SW 1271 (cell line): ENCODE measurements around the gene NIN.

Experiments
- DNase-seq, 2 experiments: peaks; one replicate each; lab custom pipeline; 2025; lab: John Stamatoyannopoulos, UW

NIN gene

GRCh38 chr14:50790589-50790988 is 40.4 kb downstream of the NIN start:
- DNase-seq: no peak

- DNase-seq: no peak
These were observed 44.1 kb downstream of the NIN start for GRCh38 chr14:50786751-50787464.

- DNase-seq: no peak
These were observed 45.4 kb downstream of the NIN start for GRCh38 chr14:50785457-50786063.

- no peak for DNase-seq
These were observed 46.1 kb downstream of the NIN start for GRCh38 chr14:50784683-50785456.

- DNase-seq: no peak
These were observed 47.4 kb downstream of the NIN start for GRCh38 chr14:50783563-50783962.

- DNase-seq: no peak
These were observed 50.6 kb downstream of the NIN start for GRCh38 chr14:50780393-50780792.

- no peak for DNase-seq
These were observed 52.1 kb downstream of the NIN start for GRCh38 chr14:50778721-50779483.

GRCh38 chr14:50776522-50776921 is 54.4 kb downstream of the NIN start:
- no peak for DNase-seq

- peak; percentile 27 to 80 for DNase-seq
These were observed 55.6 kb downstream of the NIN start for GRCh38 chr14:50775357-50775756.

- no peak for DNase-seq
These were observed 56.3 kb downstream of the NIN start for GRCh38 chr14:50774542-50775267.

- peak in 1 of 2 experiments; percentile 39 for DNase-seq
These were observed 57.1 kb downstream of the NIN start for GRCh38 chr14:50773632-50774541.

GRCh38 chr14:50772412-50772811 is 58.5 kb downstream of the NIN start:
- DNase-seq: no peak

GRCh38 chr14:50770586-50770985 is 60.4 kb downstream of the NIN start:
- DNase-seq: no peak

GRCh38 chr14:50769863-50770500 is 61.0 kb downstream of the NIN start:
- DNase-seq: no peak

- DNase-seq: no peak
These were observed 62.3 kb downstream of the NIN start for GRCh38 chr14:50768680-50769079.

GRCh38 chr14:50766338-50766886 is 64.5 kb downstream of the NIN start:
- no peak for DNase-seq

- no peak for DNase-seq
These were observed 67.5 kb downstream of the NIN start for GRCh38 chr14:50763382-50764007.

GRCh38 chr14:50762931-50763300 is 68.0 kb downstream of the NIN start:
- no peak for DNase-seq
